Measurements from ENCODE around the gene FAM124A. TPM values are rescaled to one million over a fixed set of nuclear protein-coding genes. Genes with fewer than 3 reads are reported as not detected.

FAM124A gene
- total and polyA plus RNA-seq, 3 experiments from 2014 or later: 0.13 TPM; not detected in 2

GRCh38 chr13:51255556-51255955, 33.4 kb downstream of the FAM124A start:
- Mint-ChIP-seq H3K27me3 (peaks cover 4 to 6% of the 10 kb centered on the region in 2 donors), H3K27ac (no peak overlapping the region), H3K4me1 (peaks cover 0 to 9% (median 8%) of the 10 kb centered on the region in 3 donors), H3K4me3 (no peak overlapping the region), H3K36me3 (no peaks in the 10 kb centered on the region), H3K9me3 (no peaks in the 10 kb centered on the region)
- POLR2A ChIA-PET: no interaction called here
- CTCF ChIA-PET: interaction anchor here (0.9 to 1.2 kb wide), 3 partner anchors 8 to 31 kb away, joined by 3 to 4 read pairs (median 3); no protein-coding TSS in a partner anchor
- no peaks in the 10 kb centered on the region for H3K9me3 ChIP-seq (ENCODE audit: low read length)
- no peak overlapping the region for H3K27ac ChIP-seq (ENCODE audit: low read depth, low read length)
- H3K36me3 ChIP-seq (ENCODE audit: insufficient read depth, low read length): no peaks in the 10 kb centered on the region
- H3K4me3 ChIP-seq (ENCODE audit: low read length): no peak overlapping the region
- H3K4me1 ChIP-seq (ENCODE audit: insufficient read depth, low read length): no peaks in the 10 kb centered on the region
- H3K27me3 ChIP-seq (ENCODE audit: insufficient read depth, low read length, poor library complexity, severe bottlenecking): no peaks in the 10 kb centered on the region
- no peak for DNase-seq

- ChIA-PET CTCF (no interaction called here), POLR2A (no interaction called here)
- Mint-ChIP-seq H3K36me3 (no peaks in the 10 kb centered on the region), H3K27me3 (peaks cover 6% of the 10 kb centered on the region in 2 donors), H3K9me3 (no peaks in the 10 kb centered on the region), H3K4me3 (no peak overlapping the region), H3K4me1 (peaks cover 0 to 9% (median 8%) of the 10 kb centered on the region in 3 donors), H3K27ac (no peak overlapping the region)
- H3K27ac ChIP-seq (ENCODE audit: low read depth, low read length): no peak overlapping the region
- H3K9me3 ChIP-seq (ENCODE audit: low read length): no peaks in the 10 kb centered on the region
- H3K4me1 ChIP-seq (ENCODE audit: insufficient read depth, low read length): no peaks in the 10 kb centered on the region
- H3K27me3 ChIP-seq (ENCODE audit: insufficient read depth, low read length, poor library complexity, severe bottlenecking): no peaks in the 10 kb centered on the region
- no peaks in the 10 kb centered on the region for H3K36me3 ChIP-seq (ENCODE audit: insufficient read depth, low read length)
- no peak for DNase-seq
- H3K4me3 ChIP-seq (ENCODE audit: low read length): no peak overlapping the region
Observed at GRCh38 chr13:51257187-51257586, 35.0 kb downstream of the FAM124A start.

GRCh38 chr13:51258612-51259548, 36.7 kb downstream of the FAM124A start:
- H3K9me3 Mint-ChIP-seq: no peaks in the 10 kb centered on the region
- no peak overlapping the region for H3K4me3 Mint-ChIP-seq
- H3K27ac Mint-ChIP-seq: peak overlapping the region in 1 of 8 donors; percentile 2
- POLR2A ChIA-PET: no interaction called here
- H3K36me3 Mint-ChIP-seq: no peaks in the 10 kb centered on the region
- H3K4me1 Mint-ChIP-seq: no peaks in the 10 kb centered on the region
- no peak for DNase-seq
- Histone ChIP-seq H3K27ac (ENCODE audit: low read depth, low read length) (no peak overlapping the region), H3K27me3 (ENCODE audit: insufficient read depth, low read length, poor library complexity, severe bottlenecking) (no peaks in the 10 kb centered on the region), H3K4me3 (ENCODE audit: low read length) (no peak overlapping the region), H3K4me1 (ENCODE audit: insufficient read depth, low read length) (no peaks in the 10 kb centered on the region), H3K9me3 (ENCODE audit: low read length) (no peaks in the 10 kb centered on the region), H3K36me3 (ENCODE audit: insufficient read depth, low read length) (no peaks in the 10 kb centered on the region)
- CTCF ChIA-PET: no interaction called here
- H3K27me3 Mint-ChIP-seq: peaks cover 6 to 9% of the 10 kb centered on the region in 2 donors

- Mint-ChIP-seq H3K27me3 (peaks cover 6 to 9% of the 10 kb centered on the region in 2 donors), H3K9me3 (no peaks in the 10 kb centered on the region), H3K4me1 (no peaks in the 10 kb centered on the region), H3K4me3 (no peak overlapping the region), H3K27ac (no peak overlapping the region), H3K36me3 (no peaks in the 10 kb centered on the region)
- Histone ChIP-seq H3K9me3 (ENCODE audit: low read length) (no peaks in the 10 kb centered on the region), H3K36me3 (ENCODE audit: insufficient read depth, low read length) (no peaks in the 10 kb centered on the region), H3K27ac (ENCODE audit: low read depth, low read length) (no peak overlapping the region), H3K4me1 (ENCODE audit: insufficient read depth, low read length) (no peaks in the 10 kb centered on the region), H3K27me3 (ENCODE audit: insufficient read depth, low read length, poor library complexity, severe bottlenecking) (no peaks in the 10 kb centered on the region), H3K4me3 (ENCODE audit: low read length) (no peak overlapping the region)
- ChIA-PET POLR2A (no interaction called here), CTCF (no interaction called here)
- DNase-seq: no peak
Observed at GRCh38 chr13:51260154-51260553, 38.0 kb downstream of the FAM124A start.

- CTCF ChIA-PET: no interaction called here
- H3K9me3 Mint-ChIP-seq: no peaks in the 10 kb centered on the region
Observed at GRCh38 chr13:51261610-51262249, 39.5 kb downstream of the FAM124A start.

GRCh38 chr13:51262501-51263211, 40.5 kb downstream of the FAM124A start:
- Histone ChIP-seq H3K27me3 (ENCODE audit: insufficient read depth, low read length, poor library complexity, severe bottlenecking) (no peaks in the 10 kb centered on the region), H3K36me3 (ENCODE audit: insufficient read depth, low read length) (no peaks in the 10 kb centered on the region), H3K9me3 (ENCODE audit: low read length) (no peaks in the 10 kb centered on the region), H3K4me3 (ENCODE audit: low read length) (no peak overlapping the region), H3K4me1 (ENCODE audit: insufficient read depth, low read length) (no peaks in the 10 kb centered on the region), H3K27ac (ENCODE audit: low read depth, low read length) (no peak overlapping the region)
- Mint-ChIP-seq H3K4me1 (no peaks in the 10 kb centered on the region), H3K4me3 (no peak overlapping the region), H3K9me3 (no peaks in the 10 kb centered on the region), H3K36me3 (no peaks in the 10 kb centered on the region), H3K27me3 (peaks cover 6 to 9% of the 10 kb centered on the region in 2 donors), H3K27ac (peak overlapping the region in 1 of 8 donors; percentile 30)
- CTCF ChIA-PET: no interaction called here
- DNase-seq: no peak
- POLR2A ChIA-PET: no interaction called here

More at GRCh38 chr13:51261610-51262249, 39.5 kb downstream of the FAM124A start:
- Histone ChIP-seq H3K27ac (ENCODE audit: low read depth, low read length) (no peak overlapping the region), H3K4me1 (ENCODE audit: insufficient read depth, low read length) (no peaks in the 10 kb centered on the region), H3K9me3 (ENCODE audit: low read length) (no peaks in the 10 kb centered on the region), H3K4me3 (ENCODE audit: low read length) (no peak overlapping the region), H3K27me3 (ENCODE audit: insufficient read depth, low read length, poor library complexity, severe bottlenecking) (no peaks in the 10 kb centered on the region), H3K36me3 (ENCODE audit: insufficient read depth, low read length) (no peaks in the 10 kb centered on the region)
- POLR2A ChIA-PET: no interaction called here
- no peak overlapping the region for H3K4me3 Mint-ChIP-seq
- no peaks in the 10 kb centered on the region for H3K4me1 Mint-ChIP-seq
- no peaks in the 10 kb centered on the region for H3K36me3 Mint-ChIP-seq
- H3K27me3 Mint-ChIP-seq: peaks cover 6 to 9% of the 10 kb centered on the region in 2 donors
- DNase-seq: no peak
- no peak overlapping the region for H3K27ac Mint-ChIP-seq

GRCh38 chr13:51266642-51267041, 44.4 kb downstream of the FAM124A start:
- Mint-ChIP-seq H3K36me3 (no peaks in the 10 kb centered on the region), H3K4me3 (no peak overlapping the region), H3K27me3 (peaks cover 5 to 12% of the 10 kb centered on the region in 2 donors), H3K9me3 (no peaks in the 10 kb centered on the region), H3K4me1 (no peaks in the 10 kb centered on the region), H3K27ac (no peak overlapping the region)
- ChIA-PET POLR2A (no interaction called here), CTCF (no interaction called here)
- Histone ChIP-seq H3K9me3 (ENCODE audit: low read length) (no peaks in the 10 kb centered on the region), H3K27ac (ENCODE audit: low read depth, low read length) (no peak overlapping the region), H3K27me3 (ENCODE audit: insufficient read depth, low read length, poor library complexity, severe bottlenecking) (no peaks in the 10 kb centered on the region), H3K36me3 (ENCODE audit: insufficient read depth, low read length) (no peaks in the 10 kb centered on the region), H3K4me3 (ENCODE audit: low read length) (no peak overlapping the region), H3K4me1 (ENCODE audit: insufficient read depth, low read length) (no peaks in the 10 kb centered on the region)
- DNase-seq: no peak

- no peak overlapping the region for H3K27ac Mint-ChIP-seq
- Histone ChIP-seq H3K4me3 (ENCODE audit: low read length) (no peak overlapping the region), H3K4me1 (ENCODE audit: insufficient read depth, low read length) (no peaks in the 10 kb centered on the region), H3K36me3 (ENCODE audit: insufficient read depth, low read length) (no peaks in the 10 kb centered on the region), H3K27me3 (ENCODE audit: insufficient read depth, low read length, poor library complexity, severe bottlenecking) (no peaks in the 10 kb centered on the region), H3K27ac (ENCODE audit: low read depth, low read length) (no peak overlapping the region), H3K9me3 (ENCODE audit: low read length) (no peaks in the 10 kb centered on the region)
- ChIA-PET CTCF (no interaction called here), POLR2A (interaction anchor here (0.7 kb wide), 1 partner anchor 644 kb away, joined by 3 read pairs; no protein-coding TSS in a partner anchor)
- H3K27me3 Mint-ChIP-seq: peaks cover 8 to 11% of the 10 kb centered on the region in 2 donors
- no peaks in the 10 kb centered on the region for H3K9me3 Mint-ChIP-seq
- no peaks in the 10 kb centered on the region for H3K4me1 Mint-ChIP-seq
- no peak for DNase-seq
- H3K36me3 Mint-ChIP-seq: no peaks in the 10 kb centered on the region
- no peak overlapping the region for H3K4me3 Mint-ChIP-seq
Observed at GRCh38 chr13:51267622-51268021, 45.4 kb downstream of the FAM124A start.

Data from CD8-positive, alpha-beta memory T cell (primary cell).